ENCODE data around the gene APRT.

The APRT gene

DNA sequence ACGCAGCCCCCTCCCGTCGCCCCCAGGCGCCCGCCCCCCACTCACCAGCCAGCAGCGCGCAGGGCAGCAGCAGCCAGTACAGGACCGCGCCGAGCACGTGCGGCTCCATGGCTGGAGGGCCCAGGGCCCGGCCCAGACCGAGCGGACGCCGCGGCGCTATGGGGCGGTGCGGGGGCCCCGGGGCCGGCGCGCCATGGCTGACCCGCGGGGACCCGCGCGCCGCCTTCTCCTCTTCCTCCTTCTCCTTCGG is 26.9 kb downstream of the APRT start:
- no peak for FAIRE-seq
- TF ChIP-seq POLR2A (IDR thresholded peaks at IDR 0.05; ENCODE audit: low read depth, low read length) (no peak), SPI1 (IDR thresholded peaks at IDR 0.05; ENCODE audit: low read depth, low read length) (no peak), TAF1 (IDR thresholded peaks at IDR 0.05; ENCODE audit: low read depth, low read length) (no peak), POU2F2 (IDR thresholded peaks at IDR 0.05; ENCODE audit: low read depth, low read length) (no peak)
- DNase-seq (ENCODE audit: insufficient read length, low spot score) = no peak

DNA sequence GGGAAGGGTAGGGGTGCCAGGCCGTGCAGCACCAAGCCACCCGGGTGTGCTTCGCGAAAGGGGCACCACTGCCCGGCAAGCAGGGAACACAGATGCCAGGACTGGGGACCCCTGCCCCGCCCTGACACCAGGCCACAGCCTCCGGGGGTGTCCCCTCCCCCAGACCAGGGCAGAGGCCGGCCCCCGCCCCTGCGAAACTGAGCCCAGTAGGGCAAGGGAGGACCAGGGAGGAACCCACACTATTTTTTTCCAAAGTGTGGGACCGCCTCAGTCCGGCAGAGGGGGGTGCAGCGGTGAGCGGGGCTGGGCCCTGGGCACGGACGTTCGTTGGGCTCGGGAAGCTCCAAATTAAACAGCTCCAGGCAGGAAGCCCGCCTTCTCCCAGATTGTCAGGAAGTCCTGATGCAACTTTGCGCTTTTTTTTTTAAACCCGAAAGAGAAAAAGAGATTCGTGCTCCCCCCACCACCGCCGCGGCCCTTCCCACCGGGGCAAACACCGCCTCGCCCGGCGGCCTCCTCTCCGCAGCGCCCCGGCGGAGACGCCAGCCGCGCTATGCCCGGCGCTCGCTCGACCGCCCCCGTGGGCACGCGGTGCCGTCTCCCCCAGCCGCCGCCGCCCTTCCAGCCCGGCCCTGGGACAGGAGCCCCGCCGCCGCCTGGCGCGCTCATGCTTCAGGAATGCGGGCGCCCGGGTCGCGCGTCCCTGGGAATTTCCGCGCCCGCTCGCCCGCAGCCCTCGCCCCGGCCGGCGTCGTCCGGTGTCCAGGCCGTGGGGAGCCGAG is 27.5 kb downstream of the APRT start:
- TF ChIP-seq PAX5 (IDR thresholded peaks at IDR 0.05; ENCODE audit: insufficient read depth, low read length, severe bottlenecking) (no peak), POLR2AphosphoS5 (IDR thresholded peaks at IDR 0.05; ENCODE audit: low read depth, low read length) (no peak), POLR2A (IDR thresholded peaks at IDR 0.05; ENCODE audit: low read depth, low read length) (no peak)
- FAIRE-seq = no peak
- DNase-seq (ENCODE audit: insufficient read length, low spot score) = no peak

DNA sequence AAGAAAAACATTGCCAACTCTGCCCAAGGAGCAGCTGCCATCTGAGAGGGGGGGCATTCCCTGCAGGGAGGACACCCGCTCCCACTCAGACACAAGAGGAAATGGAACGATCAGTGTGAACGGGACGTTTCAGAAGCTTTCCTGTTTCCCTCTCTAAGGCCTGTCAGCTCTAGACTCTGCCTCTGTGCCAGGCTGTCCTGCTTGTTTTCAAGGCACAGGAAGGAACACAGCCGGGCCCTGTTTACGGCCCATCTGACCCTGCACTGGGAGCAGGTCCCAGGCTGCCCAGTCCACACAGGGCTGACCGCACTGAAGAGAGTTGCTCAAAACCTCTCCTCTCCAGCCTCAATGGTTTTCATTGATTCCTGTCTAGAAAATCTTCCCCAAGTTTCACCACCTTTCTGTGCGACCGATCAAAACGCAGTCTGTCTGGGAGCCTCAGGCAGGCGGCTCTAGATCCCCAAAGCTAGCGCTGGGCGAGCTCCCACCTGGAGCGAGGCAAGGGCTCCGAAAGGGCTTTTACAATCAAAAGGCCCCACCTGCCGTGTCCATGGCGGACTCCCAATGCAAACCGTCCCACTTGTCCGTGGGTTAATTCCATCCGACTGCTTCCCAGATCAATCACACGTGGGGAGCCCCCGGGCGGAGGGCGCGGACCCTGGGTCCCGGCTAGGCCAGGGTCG is 28.2 kb downstream of the APRT start:
- TF ChIP-seq PAX5 (IDR thresholded peaks at IDR 0.05; ENCODE audit: insufficient read depth, low read length, severe bottlenecking) = no peak
- TF ChIP-seq SPI1 (IDR thresholded peaks at IDR 0.05; ENCODE audit: low read depth, low read length) = peak; percentile 47; the same call in 1 of the 2 replicates
- no peak for TF ChIP-seq POLR2A (IDR thresholded peaks at IDR 0.05; ENCODE audit: low read depth, low read length)
- no peak for TF ChIP-seq TAF1 (IDR thresholded peaks at IDR 0.05; ENCODE audit: low read depth, low read length)
- TF ChIP-seq POU2F2 (IDR thresholded peaks at IDR 0.05; ENCODE audit: low read depth, low read length) = no peak
- TF ChIP-seq POLR2AphosphoS5 (IDR thresholded peaks at IDR 0.05; ENCODE audit: low read depth, low read length) = no peak
- FAIRE-seq (peak; percentile 16), DNase-seq (ENCODE audit: insufficient read length, low spot score) (no peak)

DNA sequence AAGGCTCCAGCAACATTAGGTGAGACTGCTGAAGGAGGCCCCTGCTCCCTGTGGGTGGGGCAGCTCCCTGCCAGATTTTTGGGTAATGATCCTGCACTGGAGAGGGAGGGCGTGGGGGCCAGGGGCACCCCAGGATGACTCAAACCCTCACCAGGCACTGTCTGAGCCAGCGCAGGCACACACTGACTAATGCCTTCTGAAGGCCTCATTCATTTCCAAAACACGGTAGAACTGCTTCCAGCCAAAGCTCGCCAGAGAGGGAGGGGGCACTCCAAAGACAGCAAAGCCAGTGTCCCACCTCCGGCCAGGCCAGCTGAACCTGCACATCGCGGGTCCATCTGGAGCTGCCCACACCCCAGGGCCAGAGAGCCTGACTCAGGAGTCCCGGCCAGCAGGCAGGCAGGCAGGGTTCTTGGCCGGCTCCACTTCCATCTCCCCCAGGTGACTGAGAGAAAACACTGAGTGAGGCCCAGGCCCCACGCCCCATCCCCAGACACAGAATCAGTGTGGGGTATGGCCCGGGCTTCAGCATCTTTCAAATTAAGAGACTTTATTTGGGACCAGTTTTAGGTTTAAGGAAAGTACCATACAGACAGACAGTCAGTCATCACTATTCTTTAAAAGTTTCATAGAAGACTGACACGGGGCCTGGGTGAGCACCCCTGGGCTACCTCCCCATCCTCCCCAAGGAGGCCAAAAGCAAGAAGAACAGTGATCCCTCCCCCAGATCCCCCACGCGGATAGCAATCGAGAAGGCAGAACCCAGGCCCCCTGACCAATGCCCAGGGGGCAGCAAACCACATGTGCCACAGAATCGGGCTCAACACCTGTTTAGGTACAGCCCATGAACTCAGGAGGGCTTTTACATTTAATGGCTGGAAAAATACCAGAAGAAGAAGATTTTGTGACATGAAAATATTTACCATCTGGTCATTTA is 29.0 kb downstream of the APRT start:
- DNase-seq (ENCODE audit: insufficient read length, low spot score) (no peak), FAIRE-seq (no peak)
- TF ChIP-seq POU2F2 (IDR thresholded peaks at IDR 0.05; ENCODE audit: low read depth, low read length) = no peak
- TF ChIP-seq PAX5 (IDR thresholded peaks at IDR 0.05; ENCODE audit: insufficient read depth, low read length, severe bottlenecking) = no peak
- TF ChIP-seq POLR2A (IDR thresholded peaks at IDR 0.05; ENCODE audit: low read depth, low read length) = no peak
- no peak for TF ChIP-seq POLR2AphosphoS5 (IDR thresholded peaks at IDR 0.05; ENCODE audit: low read depth, low read length)

DNA sequence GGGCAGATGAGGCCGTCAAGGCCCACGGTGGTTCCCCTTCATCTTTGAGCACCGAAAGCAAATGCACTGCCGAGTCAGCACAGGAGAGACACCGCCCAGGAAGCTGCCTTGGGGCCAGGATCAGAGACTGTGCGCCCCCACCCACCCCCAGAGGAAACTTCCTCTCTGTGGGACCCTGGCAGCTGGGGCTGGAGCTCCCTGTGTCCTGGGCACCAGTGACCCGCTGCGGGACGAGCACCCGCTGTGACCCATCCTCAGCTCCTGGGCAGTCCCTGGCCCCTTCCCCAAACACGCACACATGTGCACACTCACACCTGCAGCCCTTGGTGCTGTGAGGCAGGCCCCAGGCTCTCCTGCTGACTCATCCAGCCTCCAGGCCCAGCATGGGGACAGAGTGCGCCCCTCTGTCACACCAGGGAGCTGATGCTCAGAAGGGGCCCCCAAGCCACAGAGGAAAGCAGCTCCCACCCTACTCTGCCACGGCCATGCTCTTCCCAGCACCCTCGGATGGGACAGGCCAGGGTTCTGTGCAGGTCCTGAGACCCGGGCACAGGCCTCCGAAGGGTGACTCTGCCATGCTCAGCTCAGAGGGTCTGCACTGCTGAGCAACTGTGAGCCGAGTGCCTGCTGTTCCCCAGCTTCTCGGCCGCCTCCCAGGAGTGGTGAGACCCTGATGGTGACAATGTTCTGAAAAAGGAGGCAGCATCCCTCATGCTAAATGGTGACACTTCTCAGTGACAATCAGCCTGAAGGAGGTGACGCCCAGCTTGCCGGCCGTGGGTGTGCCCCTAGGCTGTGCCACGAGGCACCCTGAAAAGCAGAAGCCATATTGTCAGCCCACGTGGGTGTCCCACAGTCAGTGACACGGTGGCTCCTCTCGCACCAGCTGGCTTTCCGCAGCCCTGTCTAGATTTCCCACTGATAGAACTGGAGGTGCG is 30.3 kb downstream of the APRT start:
- FAIRE-seq (peak; percentile 79), DNase-seq (ENCODE audit: insufficient read length, low spot score) (no peak)
- TF ChIP-seq POU2F2 (IDR thresholded peaks at IDR 0.05; ENCODE audit: low read depth, low read length) (no peak), SPI1 (IDR thresholded peaks at IDR 0.05; ENCODE audit: low read depth, low read length) (peak; percentile 57), POLR2A (IDR thresholded peaks at IDR 0.05; ENCODE audit: low read depth, low read length) (0 out of 2 replicates have a peak, but pooled peaks have one; percentile 32)

DNA sequence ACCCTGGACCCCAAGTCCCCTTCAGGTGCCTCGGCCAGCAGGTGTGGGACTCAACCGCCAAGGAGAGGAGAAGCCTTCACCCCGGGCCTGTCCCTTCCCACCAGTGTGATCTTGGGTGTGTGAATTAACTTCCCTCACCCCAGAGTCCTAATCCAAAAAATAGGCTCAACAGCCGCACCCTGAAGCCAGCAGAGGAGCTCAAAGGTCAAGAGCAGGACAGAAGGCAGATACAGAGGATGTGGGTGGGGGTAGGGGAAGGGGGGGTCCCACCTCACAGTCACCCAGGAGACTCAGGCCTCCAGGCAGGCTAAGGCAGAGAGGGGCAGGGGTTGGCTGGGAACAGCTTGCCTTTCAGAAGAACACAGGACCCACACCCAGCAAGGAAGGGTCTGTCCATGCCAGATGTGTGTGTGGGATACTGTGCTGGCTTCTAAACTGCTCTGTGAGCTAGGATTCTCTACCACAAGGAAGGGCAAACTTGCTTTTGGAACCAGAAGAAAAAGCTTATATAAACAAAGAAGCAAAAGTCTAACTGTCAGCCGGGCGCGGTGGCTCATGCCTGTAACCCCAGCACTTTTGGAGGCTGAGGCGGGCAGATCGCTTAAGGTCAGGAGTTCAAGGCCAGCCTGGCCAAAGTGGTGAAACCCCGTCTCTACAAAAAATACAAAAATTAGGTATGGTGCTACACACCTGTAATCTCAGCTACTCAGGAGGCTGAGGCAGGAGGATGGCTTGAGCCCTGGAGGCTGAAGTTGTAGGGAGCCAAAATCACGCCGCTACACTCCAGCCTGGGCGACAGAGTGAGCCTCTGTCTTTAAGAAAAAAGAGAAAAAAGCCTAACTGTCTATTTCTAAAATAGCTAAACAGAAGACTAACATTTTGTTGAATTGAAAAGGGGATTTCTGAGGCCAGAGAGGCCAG is 31.3 kb downstream of the APRT start:
- FAIRE-seq = no peak

DNA sequence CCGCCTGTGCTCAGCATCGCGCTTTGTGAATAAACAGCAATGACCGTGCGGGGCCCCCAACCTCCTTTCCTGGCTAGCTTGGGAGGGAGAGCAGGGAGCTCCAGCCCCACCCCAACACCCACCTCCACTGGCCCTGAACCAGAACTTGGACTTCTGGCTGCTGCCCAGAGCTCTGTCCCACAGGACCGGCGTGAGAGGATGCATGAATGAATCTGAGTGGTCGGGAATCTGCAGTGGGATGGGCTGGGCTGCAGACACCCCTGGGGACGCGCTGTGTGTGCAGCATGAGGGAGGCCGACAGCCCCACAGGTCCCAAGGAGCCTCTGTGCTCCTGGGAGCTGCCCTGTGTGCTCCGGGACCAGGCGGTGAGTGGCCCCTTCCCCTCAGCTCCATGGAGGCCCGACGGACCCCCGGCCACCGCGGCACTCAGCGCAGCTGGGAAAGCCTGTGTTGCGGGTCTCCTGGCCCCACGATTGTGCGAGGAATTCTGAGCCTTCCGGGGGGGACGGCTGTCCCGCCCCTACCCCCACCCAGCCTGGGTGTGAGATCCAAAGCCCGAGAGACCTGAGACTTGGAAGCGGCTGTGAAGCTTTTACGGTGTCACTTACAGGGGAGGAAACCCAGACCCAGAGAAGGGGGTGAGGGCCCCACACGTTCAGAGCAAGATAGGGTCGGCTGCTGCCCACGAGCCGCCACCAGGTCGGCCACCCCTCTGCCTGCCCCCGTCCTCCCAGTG is 32.2 kb downstream of the APRT start:
- no peak for TF ChIP-seq POLR2A (IDR thresholded peaks at IDR 0.05; ENCODE audit: low read depth, low read length)
- TF ChIP-seq POLR2AphosphoS5 (IDR thresholded peaks at IDR 0.05; ENCODE audit: low read depth, low read length) = no peak
- TF ChIP-seq POU2F2 (IDR thresholded peaks at IDR 0.05; ENCODE audit: low read depth, low read length) = no peak
- no peak for TF ChIP-seq TAF1 (IDR thresholded peaks at IDR 0.05; ENCODE audit: low read depth, low read length)
- no peak for TF ChIP-seq SPI1 (IDR thresholded peaks at IDR 0.05; ENCODE audit: low read depth, low read length)
- no peak for TF ChIP-seq PAX5 (IDR thresholded peaks at IDR 0.05; ENCODE audit: insufficient read depth, low read length, severe bottlenecking)
- FAIRE-seq (no peak), DNase-seq (ENCODE audit: insufficient read length, low spot score) (no peak)

More for the DNA sequence above, 31.3 kb downstream of the APRT start:
- no peak for TF ChIP-seq SPI1 (IDR thresholded peaks at IDR 0.05; ENCODE audit: low read depth, low read length)
- TF ChIP-seq TAF1 (IDR thresholded peaks at IDR 0.05; ENCODE audit: low read depth, low read length) = no peak
- no peak for TF ChIP-seq POLR2A (IDR thresholded peaks at IDR 0.05; ENCODE audit: low read depth, low read length)
- DNase-seq (ENCODE audit: insufficient read length, low spot score) = no peak

DNA sequence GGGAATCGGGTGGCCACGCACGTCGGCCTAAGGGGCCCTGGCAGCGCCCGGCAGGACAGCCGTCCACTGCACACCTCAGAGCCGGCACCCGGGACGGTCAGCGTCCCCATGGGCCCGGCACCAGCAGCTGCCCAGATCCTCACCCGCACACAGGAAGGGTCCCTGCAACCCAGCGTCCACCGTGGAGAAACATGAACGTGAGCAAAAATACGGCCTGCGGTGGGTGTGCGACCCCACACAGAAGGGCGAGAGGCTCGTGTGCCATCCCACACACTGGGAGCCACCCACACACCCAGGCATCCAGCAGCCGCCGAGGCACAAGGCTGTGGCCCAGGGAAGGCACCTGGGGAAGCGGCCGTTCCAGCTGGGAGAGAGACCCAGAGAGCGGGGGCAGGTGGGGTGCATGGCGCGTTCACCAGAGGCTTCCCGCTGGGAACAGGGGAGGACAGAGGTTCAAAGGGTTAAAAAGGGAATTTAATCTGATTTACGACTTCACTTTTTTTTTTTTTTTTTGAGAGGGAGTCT is 33.1 kb downstream of the APRT start:
- TF ChIP-seq TAF1 (IDR thresholded peaks at IDR 0.05; ENCODE audit: low read depth, low read length) (no peak), POLR2A (IDR thresholded peaks at IDR 0.05; ENCODE audit: low read depth, low read length) (no peak), SPI1 (IDR thresholded peaks at IDR 0.05; ENCODE audit: low read depth, low read length) (no peak), POU2F2 (IDR thresholded peaks at IDR 0.05; ENCODE audit: low read depth, low read length) (no peak), POLR2AphosphoS5 (IDR thresholded peaks at IDR 0.05; ENCODE audit: low read depth, low read length) (no peak), PAX5 (IDR thresholded peaks at IDR 0.05; ENCODE audit: insufficient read depth, low read length, severe bottlenecking) (no peak)
- FAIRE-seq = no peak
- DNase-seq (ENCODE audit: insufficient read length, low spot score) = no peak
